ENCODE measurements around the gene CLIP2.
A peak's percentile ranks its signal among the peaks of the same experiment; 100 is the strongest.
"Not testable (repeated sequence)": the region's sequence is repeated elsewhere in the genome, so short reads cannot be mapped to it uniquely, and the experiment has no call there.

The CLIP2 gene

GRCh38 chr7:74403521-74404387 lies 114.5 kb downstream of the CLIP2 start:
- DNase-seq (ENCODE audit: low read depth), result no peak

GRCh38 chr7:74404388-74404700 lies 115.1 kb downstream of the CLIP2 start:
- no peak for DNase-seq (ENCODE audit: low read depth)

GRCh38 chr7:74404741-74405140 lies 115.5 kb downstream of the CLIP2 start:
- DNase-seq (ENCODE audit: low read depth), result no peak

DNA sequence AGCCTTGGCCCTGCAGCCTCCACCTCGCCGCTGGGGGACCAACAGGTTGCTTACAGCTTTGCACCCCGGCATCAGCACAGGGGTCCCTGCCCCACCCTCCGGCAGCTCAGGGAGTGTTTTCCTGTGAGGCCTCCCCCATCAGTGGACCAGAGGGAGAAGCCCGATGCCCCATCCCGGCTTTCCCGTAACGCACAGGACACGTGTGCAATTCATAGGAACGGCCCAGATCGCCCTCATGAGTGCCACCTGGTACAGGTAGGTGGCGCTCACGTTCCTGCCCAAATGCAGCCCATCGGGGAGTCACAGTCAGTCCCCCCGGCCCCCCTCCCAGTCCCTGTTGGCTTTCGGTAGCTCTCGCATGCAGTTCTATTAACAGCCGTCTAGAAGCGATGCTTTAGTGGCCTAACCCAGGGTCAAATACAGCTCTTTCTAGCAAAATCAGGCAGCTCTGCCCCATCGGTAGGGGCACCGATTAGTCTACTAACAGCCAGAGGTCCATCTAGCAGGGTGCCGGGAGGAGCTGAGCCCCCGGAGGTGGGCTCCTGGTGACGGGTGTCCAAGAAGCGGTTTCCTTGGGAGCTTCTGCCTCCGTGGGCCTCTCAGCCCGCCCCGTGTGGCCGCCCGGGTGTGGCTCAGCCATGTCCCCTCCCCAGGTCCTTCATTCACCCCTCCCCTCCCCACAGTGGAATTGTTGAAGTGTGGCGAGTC lies 116.1 kb downstream of the CLIP2 start:
- no peak for DNase-seq (ENCODE audit: low read depth)

DNA sequence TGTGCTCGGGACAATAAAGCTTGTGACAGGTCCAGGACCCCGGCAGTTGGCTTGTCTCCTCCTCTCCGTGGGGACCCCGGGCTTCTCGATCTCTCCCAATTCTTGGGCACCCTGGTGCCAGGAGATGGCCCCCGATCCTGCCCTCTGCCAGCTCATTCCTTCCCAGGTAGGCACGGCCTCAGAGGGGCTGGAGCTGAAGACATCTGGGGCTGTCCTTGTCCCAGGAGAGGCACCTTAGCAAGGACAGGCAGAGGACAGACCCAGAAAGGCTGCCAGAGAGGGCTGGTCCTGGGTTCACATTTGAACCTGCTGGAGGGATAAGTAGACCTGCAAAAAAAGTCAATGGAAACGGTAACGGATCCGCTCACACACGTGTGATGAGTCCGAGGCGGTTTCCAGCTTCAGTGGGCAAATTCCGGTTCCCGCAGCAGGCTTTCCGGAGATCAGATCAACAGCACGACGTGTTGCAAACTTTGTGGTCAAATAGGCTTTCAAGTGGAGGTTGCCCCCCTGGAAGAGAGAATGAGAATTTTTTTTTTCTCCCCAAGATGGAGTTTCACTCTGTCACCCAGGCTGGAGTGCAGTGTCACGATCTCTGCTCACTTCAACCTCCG lies 116.8 kb downstream of the CLIP2 start:
- no peak for DNase-seq (ENCODE audit: low read depth)

GRCh38 chr7:74407958-74408357 lies 118.8 kb downstream of the CLIP2 start:
- no peak for DNase-seq (ENCODE audit: low read depth)

GRCh38 chr7:74409571-74409970 lies 120.4 kb downstream of the CLIP2 start:
- DNase-seq (ENCODE audit: low read depth), result no peak

GRCh38 chr7:74410772-74411171 lies 121.6 kb downstream of the CLIP2 start:
- DNase-seq (ENCODE audit: low read depth), result no peak

- DNase-seq (ENCODE audit: low read depth), result not testable (repeated sequence)
Observed at GRCh38 chr7:74411571-74411970, 122.4 kb downstream of the CLIP2 start.

DNA sequence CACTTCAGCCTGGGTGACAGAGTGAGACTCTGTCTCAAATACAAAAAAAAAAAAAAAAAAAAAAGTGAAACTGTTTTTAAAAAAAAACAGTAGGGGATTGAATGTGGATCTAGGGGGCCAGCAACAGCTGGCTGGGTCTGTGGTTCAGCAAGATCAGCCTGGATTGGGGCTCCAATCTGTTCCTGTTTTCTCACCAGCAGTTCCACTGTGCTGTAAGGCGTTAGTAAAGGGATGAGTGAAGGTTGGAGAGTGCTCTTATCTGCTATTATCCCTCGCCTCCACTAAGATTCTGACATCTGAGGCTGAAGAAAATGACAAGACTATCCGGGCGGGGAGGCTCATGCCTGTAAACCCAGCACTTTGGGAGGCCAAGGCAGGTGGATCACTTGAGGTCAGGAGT lies 122.8 kb downstream of the CLIP2 start:
- no peak for DNase-seq (ENCODE audit: low read depth)

- DNase-seq (ENCODE audit: low read depth), result no peak
Observed at GRCh38 chr7:74412603-74413002, 123.4 kb downstream of the CLIP2 start.

GRCh38 chr7:74414595-74415333 lies 125.6 kb downstream of the CLIP2 start:
- not testable (repeated sequence) for DNase-seq (ENCODE audit: low read depth)

DNA sequence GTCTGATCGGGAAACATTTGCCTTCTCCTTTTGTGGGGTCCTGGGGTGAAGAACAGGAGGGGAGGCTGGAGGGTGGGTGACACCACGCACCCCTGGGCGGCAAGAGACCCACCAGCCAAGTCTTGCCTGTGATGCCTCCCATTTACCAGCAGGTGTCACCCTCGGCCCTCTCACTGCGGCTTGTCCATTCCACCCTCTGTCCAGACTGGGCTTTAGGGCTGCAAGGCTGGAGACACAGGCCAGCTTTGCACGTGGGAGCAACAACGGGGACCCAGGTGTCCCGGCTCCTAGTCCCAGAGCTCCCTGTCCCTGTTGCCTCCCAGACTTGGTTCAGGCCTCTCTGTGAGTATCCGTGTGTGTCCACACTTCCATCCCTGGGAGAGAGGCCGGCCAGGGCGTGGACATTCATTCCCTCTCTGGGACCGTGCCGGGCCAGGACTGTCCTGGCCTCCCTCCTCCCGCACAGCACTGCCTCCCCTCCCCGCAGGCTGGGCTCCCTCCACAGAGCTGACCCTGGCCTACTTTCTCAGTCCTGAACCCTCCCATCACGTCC lies 128.3 kb downstream of the CLIP2 start:
- peak; percentile 30 for DNase-seq (ENCODE audit: low read depth)

DNA sequence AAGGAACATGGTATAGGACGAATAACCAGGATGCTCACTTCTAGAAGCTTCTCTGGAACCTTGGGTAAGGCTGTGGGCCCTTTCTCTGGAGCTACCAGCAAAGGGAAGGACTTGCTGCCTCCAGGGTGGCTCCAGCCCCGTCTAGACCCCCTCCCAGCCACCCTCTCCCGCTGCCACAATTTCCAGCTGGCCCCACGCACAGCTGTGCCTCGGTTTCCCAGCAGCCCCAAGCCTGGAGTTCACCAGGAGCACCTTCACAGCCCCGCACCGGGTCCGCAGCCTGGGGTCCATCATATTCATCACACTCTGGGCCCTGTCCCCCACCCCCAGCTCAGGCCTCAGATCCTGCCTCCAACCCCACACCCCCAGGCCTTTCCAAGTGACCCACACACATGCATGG lies 128.9 kb downstream of the CLIP2 start:
- DNase-seq (ENCODE audit: low read depth), result no peak

DNA sequence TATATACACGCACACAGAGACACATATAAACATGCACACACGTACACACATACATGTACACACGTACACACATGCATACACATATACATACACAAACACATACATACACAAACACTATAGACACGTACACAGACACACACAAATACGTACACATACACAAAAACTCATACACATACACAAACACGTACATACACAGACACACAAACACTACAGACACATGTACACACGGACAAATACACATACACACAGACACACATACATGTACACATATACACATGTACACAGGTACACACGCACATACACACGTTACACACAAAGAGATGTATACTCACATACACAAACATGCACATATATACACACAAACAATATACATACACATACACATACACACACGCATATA lies 129.3 kb downstream of the CLIP2 start:
- no peak for DNase-seq (ENCODE audit: low read depth)

DNA sequence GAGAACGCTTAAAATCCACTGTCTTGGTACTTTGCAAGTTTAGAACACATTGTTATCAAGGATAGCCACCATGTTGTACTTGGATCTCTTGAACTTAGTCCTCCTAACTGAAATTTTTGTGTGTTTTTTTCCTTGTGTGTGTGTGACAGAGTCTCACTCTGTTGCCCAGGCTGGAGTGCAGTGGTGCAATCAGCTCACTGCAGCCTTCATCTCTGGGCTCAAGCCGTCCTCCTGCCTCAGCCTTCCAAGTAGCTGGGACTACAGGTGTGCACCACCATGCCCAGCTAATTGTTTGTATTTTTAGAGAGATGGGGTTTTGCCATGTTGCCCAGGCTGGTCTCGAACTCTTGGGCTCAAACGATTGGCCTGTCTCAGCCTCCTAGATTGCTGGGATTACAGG lies 130.0 kb downstream of the CLIP2 start:
- DNase-seq (ENCODE audit: low read depth), result not testable (repeated sequence)

DNA sequence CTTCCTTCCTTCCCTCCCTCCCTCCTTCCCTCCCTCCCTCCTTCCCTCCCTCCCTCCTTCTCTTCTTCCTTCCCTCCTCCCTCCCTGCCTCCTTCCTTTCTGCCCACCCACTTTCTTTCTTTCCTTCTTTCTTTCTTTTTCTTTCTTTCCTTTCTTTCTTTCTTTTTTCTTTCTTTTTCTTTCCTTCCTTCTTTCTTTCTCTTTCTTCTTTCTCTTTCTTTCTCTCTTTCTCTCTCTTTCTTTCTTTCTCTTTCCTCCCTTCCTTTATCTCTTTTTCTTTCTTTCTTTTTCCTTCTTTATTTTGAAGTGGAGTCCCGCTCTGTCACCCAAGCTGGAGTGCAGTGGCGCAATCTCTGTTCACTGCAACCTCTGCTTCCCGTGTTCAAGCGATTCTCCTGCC lies 130.8 kb downstream of the CLIP2 start:
- no peak for DNase-seq (ENCODE audit: low read depth)

- no peak for DNase-seq (ENCODE audit: low read depth)
Observed at GRCh38 chr7:74424291-74424880, 135.2 kb downstream of the CLIP2 start.

- no peak for DNase-seq (ENCODE audit: low read depth)
Observed at GRCh38 chr7:74428023-74428422, 138.8 kb downstream of the CLIP2 start.

- DNase-seq (ENCODE audit: low read depth), result no peak
Observed at GRCh38 chr7:74429153-74429747, 140.0 kb downstream of the CLIP2 start.

DNA sequence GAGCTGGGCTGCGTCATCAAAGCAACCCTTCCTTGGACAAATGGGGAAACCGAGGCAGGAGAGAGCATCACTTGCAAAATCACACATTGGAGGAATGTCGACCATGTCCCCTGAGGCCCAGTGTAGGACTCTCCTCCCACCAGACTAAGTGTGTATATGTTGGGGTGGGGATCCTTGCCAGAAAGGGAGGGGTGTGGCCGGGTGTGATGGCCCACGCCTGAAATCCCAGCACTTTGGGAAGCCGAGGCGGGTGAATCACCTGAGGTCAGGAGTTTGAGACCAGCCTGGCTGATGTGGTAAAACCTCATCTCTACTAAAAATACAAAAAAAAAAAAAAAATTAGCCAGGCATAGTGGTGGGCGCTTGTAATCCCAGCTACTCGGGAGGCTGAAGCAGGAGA lies 141.2 kb downstream of the CLIP2 start:
- not testable (repeated sequence) for DNase-seq (ENCODE audit: low read depth)
